ENCODE measurements around the gene PRKD1. TPM values are rescaled to one million over a fixed set of nuclear protein-coding genes. Genes with fewer than 3 reads are reported as not detected.

The PRKD1 gene
- total RNA-seq, 1 donor from 2014 or later: 17.2 TPM

DNA sequence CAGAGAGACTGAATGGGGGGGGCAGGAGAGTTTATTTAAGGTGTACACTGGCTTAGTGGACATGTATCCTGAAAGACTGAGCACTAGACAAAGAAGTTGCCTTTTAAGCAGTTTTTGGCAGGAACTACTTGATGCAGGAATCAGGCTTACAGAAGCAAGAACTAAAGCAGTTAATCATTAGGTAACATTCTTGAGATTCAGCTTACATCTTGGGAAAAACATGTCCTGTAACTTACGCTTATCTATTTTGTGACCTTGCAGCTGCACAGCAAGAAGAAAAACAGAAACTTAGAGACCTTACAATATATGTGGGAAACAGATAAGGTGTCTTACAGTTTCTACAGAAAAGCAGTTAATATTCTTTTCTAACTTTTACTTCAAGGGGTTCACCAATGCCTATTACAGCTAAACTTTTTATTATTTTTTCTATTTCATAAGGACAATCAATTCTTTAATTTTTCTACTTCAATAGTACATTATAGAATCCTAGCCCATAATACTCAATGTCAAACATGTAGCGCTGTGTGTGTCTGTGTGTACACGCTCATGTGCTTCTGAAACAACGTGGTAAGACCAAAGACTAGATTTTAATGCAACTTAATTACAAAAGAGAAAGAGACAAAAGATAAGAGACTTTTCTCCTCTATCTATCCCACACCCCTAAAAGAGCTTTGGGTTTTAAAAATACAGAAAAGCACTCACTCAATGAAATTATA is 276.9 kb downstream of the PRKD1 start:
- Histone ChIP-seq H3K9me3 (peaks cover 23% of the 10 kb centered on the region), H3K27me3 (no peaks in the 10 kb centered on the region), H3K4me1 (peaks cover 3% of the 10 kb centered on the region), H3K36me3 (no peaks in the 10 kb centered on the region), H3K27ac (no peak overlapping the region), H3K4me3 (no peak overlapping the region)
- DNase-seq (no peak), ATAC-seq (no peak)
- TF ChIP-seq, protein P1, sequence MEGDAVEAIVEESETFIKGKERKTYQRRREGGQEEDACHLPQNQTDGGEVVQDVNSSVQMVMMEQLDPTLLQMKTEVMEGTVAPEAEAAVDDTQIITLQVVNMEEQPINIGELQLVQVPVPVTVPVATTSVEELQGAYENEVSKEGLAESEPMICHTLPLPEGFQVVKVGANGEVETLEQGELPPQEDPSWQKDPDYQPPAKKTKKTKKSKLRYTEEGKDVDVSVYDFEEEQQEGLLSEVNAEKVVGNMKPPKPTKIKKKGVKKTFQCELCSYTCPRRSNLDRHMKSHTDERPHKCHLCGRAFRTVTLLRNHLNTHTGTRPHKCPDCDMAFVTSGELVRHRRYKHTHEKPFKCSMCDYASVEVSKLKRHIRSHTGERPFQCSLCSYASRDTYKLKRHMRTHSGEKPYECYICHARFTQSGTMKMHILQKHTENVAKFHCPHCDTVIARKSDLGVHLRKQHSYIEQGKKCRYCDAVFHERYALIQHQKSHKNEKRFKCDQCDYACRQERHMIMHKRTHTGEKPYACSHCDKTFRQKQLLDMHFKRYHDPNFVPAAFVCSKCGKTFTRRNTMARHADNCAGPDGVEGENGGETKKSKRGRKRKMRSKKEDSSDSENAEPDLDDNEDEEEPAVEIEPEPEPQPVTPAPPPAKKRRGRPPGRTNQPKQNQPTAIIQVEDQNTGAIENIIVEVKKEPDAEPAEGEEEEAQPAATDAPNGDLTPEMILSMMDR (IDR thresholded peaks at IDR 0.05): no peak
- intact Hi-C loops (cut with DNase I): no loop called here

DNA sequence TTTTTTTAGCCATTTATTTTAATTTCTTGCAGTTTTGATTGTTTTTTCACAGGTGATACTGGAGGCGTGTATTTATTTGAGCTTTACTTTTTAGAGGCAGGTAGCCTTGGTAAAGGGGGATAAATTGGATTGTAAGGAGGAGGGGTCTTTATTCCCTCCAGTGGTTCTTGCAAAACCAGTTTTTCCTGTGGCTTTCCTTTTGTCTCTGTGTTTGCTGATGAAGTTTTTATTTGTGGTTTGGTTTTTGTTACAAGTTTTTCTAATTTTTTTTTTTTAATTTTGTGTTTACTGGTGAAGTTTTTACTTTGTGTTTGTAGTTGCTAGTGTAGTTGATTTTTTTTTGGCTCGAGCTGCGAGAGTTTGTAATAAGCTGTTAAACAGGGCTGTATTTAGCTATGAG is 278.5 kb downstream of the PRKD1 start:
- no peaks in the 10 kb centered on the region for H3K27me3 ChIP-seq
- intact Hi-C loops (cut with DNase I): no loop called here
- TF ChIP-seq, protein P1 (IDR thresholded peaks at IDR 0.05): no peak
- H3K36me3 ChIP-seq: no peaks in the 10 kb centered on the region
- H3K4me3 ChIP-seq: no peak overlapping the region
- H3K9me3 ChIP-seq: peaks cover 23% of the 10 kb centered on the region
- no peak overlapping the region for H3K27ac ChIP-seq
- H3K4me1 ChIP-seq: no peaks in the 10 kb centered on the region
- DNase-seq (no peak), ATAC-seq (no peak)

DNA sequence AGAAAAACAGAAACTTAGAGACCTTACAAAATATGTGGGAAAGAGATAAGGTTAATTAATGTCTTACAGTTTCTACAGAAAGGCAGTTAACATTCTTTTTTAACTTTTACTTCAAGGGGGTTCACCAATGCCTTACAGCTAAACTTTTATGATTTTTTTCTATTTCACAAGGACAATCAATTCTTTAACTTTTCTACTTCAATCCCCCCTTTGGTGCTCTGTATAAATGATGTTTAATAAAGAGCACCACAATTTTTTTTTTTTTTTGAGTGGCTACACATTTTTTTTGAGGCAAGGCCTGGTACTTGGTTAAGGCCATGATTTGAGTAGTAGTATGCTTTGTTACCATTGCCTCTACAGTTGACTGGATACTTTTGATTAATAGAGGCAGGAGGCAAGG is 279.6 kb downstream of the PRKD1 start:
- intact Hi-C loops (cut with DNase I): no loop called here
- H3K36me3 ChIP-seq: no peaks in the 10 kb centered on the region
- ATAC-seq (no peak), DNase-seq (no peak)
- H3K9me3 ChIP-seq: peaks cover 23% of the 10 kb centered on the region
- no peak overlapping the region for H3K27ac ChIP-seq
- H3K4me3 ChIP-seq: no peak overlapping the region
- TF ChIP-seq, protein P1 (IDR thresholded peaks at IDR 0.05): no peak
- no peaks in the 10 kb centered on the region for H3K27me3 ChIP-seq
- no peaks in the 10 kb centered on the region for H3K4me1 ChIP-seq

DNA sequence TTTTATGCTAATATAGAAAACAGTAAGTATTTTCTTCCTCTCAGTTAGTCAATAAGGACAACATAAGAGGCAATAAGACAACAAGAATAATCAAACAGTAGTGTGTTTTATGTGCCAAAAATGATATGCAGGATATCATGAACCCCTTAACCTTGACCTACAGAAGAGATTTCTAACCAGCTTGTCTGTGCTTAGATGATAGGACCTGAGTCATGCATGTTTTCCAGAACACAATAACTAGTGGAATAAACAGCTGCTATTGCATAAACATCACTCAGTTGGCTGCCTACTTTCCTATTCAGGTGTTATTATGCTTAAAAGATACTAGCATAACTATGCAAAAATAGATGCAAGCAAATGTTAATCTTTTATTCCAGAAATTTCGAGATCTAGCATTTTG is 282.5 kb downstream of the PRKD1 start:
- no peaks in the 10 kb centered on the region for H3K36me3 ChIP-seq
- intact Hi-C loops (cut with DNase I): no loop called here
- no peaks in the 10 kb centered on the region for H3K4me1 ChIP-seq
- H3K27ac ChIP-seq: no peak overlapping the region
- TF ChIP-seq, protein P1 (IDR thresholded peaks at IDR 0.05): no peak
- H3K9me3 ChIP-seq: peaks cover 23% of the 10 kb centered on the region
- H3K4me3 ChIP-seq: no peak overlapping the region
- no peak for DNase-seq
- no peak for ATAC-seq
- H3K27me3 ChIP-seq: no peaks in the 10 kb centered on the region

DNA sequence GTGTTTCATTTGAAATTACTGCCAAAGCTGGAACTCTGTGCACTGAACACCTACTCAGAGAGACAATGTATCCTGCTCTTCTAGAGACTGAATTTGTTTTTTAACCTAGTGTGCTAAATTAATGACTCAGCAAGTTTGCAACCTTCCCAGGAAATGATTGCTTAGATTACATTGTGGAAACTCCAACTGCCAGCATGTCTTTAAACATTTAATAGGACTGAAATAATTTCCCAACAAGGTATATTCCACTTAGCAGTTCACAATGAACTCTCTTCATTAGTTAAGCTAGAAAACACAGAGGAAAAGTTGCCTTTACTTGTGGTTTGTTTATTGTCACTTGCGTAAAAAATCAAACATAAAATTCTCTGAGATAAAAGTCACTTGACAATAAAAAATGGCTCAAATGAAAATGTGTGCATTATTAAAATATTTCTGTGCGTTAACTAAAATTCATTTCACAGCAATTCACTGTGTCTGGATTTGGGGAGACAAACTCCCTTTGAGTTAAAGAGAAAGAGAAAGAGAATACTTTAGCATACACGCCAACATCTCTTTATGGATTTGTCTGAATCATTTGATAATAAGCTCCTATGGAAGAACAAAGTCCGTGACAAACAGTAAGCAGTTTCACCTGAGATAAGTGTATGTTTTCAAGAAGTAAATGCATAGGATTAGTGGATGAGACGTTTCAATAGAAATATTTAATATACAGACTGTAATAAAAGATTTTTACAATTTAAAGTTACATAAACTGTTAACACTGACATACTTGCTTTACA is 284.0 kb downstream of the PRKD1 start:
- DNase-seq: no peak
- no peak for ATAC-seq
- intact Hi-C loops (cut with DNase I): no loop called here
- no peak overlapping the region for H3K4me3 ChIP-seq
- TF ChIP-seq, protein P1 (IDR thresholded peaks at IDR 0.05): no peak
- no peaks in the 10 kb centered on the region for H3K36me3 ChIP-seq
- no peaks in the 10 kb centered on the region for H3K4me1 ChIP-seq
- H3K9me3 ChIP-seq: peaks cover 14% of the 10 kb centered on the region
- H3K27ac ChIP-seq: no peak overlapping the region
- H3K27me3 ChIP-seq: no peaks in the 10 kb centered on the region

Measured in upper lobe of right lung (tissue), 1 donor.